ENCODE results near the gene DDX3X.

The DDX3X gene

DNA sequence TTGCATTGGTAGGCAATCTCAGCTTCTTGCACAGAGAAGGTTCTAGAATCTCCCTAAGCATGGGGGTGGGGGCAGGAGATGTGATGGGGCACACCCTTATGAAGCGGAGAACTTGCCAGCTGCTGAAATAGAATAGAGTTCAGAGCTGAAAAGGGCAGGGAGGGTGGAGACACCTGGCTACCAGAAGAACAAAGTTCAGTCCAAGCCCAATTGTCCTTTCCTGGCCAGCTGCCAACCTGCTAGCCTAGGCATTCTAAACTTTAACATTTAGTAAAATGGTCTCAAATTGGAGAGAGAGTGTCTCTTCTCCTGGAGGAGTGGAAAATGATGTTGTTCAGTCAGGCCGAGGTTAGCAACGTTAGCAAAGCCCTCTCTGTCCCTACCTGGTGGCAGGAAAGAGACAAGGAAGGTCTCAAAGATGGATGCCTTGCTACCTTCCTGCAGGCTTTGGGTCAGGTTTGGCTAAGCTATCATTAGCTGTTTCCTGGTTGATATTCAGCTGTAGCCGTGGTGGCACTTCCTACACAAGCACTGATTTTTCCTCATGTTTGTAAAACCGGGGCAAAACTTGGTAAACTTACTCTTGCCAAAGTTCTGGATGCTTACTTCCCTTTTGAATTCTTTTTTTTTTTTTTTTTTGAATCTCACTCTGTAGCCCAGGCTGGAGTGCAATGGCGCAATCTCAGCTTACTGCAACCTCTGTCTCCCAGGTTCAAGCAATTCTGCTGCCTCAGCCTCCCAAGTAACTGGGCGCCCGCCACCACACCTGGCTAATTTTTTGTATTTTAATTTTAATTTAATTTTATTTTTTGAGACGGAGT is 78.5 kb downstream of the DDX3X start:
- no peak for TF ChIP-seq GATA2 (IDR thresholded peaks at IDR 0.05; ENCODE audit: low read depth, low read length)
- TF ChIP-seq GATA3 (IDR thresholded peaks at IDR 0.05; ENCODE audit: low read depth, low read length) = no peak
